HepG2 (cell line): ENCODE data around the gene CNP. TPM values are rescaled to one million over a fixed set of nuclear protein-coding genes. Genes with fewer than 3 reads are reported as not detected.

Experiments used
- BRD4 ChIP-seq: sonication (generic); formaldehyde crosslinking; IDR thresholded peaks from 2 replicates; pipeline ENCODE4 v1.4.0; 2020; ENCODE audit warnings: missing genetic modification reagents
- CREM ChIP-seq, 2 experiments: sonication (generic) in 1 of 2; formaldehyde crosslinking in 1 of 2; IDR thresholded peaks; 2 replicates each; pipeline versions ENCODE4 v1.4.0 to v1.6.1; 2016 to 2020; ENCODE audit warnings: antibody characterized with exemption in 1 of 2, mild to moderate bottlenecking in 1 of 2, missing genetic modification reagents in 1 of 2
- FOXC1 ChIP-seq: sonication (generic); formaldehyde crosslinking; IDR thresholded peaks from 2 replicates; pipeline ENCODE4 v1.8.0; 2022; ENCODE audit warnings: mild to moderate bottlenecking, missing genetic modification reagents, borderline replicate concordance
- KDM6A ChIP-seq: IDR thresholded peaks from 2 replicates; pipeline ENCODE4 v1.6.1; 2016; ENCODE audit warnings: low read depth
- MLLT10 ChIP-seq: sonication (generic); formaldehyde crosslinking; IDR thresholded peaks from 2 replicates; pipeline ENCODE4 v1.4.0; 2020; ENCODE audit warnings: missing genetic modification reagents
- MTF2 ChIP-seq: sonication (generic); formaldehyde crosslinking; IDR thresholded peaks from 2 replicates; pipeline ENCODE4 v1.5.0; 2020; ENCODE audit warnings: missing genetic modification reagents, borderline replicate concordance
- NCOA1 ChIP-seq: sonication (generic); formaldehyde crosslinking; IDR thresholded peaks from 2 replicates; pipeline ENCODE4 v1.9.0; 2021; ENCODE audit warnings: missing genetic modification reagents
- NR2F6 ChIP-seq, 2 experiments: IDR thresholded peaks; 2 replicates each; pipeline ENCODE4 v1.6.1; 2016; ENCODE audit warnings: antibody characterized with exemption in 1 of 2, mild to moderate bottlenecking in 1 of 2
- NRL ChIP-seq: sonication (generic); formaldehyde crosslinking; IDR thresholded peaks from 2 replicates; pipeline ENCODE4 v1.5.0; 2020; ENCODE audit warnings: missing genetic modification reagents, mild to moderate bottlenecking, moderate library complexity, borderline replicate concordance
- POLR2A ChIP-seq, 2 experiments: IDR thresholded peaks; 2 replicates each; pipeline ENCODE4 v1.6.1; 2011; ENCODE audit warnings: low read depth in 2 of 2, low read length in 2 of 2, mild to moderate bottlenecking in 1 of 2, moderate library complexity in 1 of 2; ENCODE audit not compliant: insufficient read depth in 1 of 2
- RARG ChIP-seq: sonication (generic); formaldehyde crosslinking; IDR thresholded peaks from 2 replicates; pipeline ENCODE4 v1.4.0; 2020; ENCODE audit warnings: low read depth, mild to moderate bottlenecking, missing genetic modification reagents
- RFX5 ChIP-seq: IDR thresholded peaks from 2 replicates; pipeline ENCODE4 v1.6.1; 2011; ENCODE audit warnings: low read depth, low read length, improper control_type of control experiment
- TP53 ChIP-seq: sonication (generic); formaldehyde crosslinking; conservative IDR thresholded peaks from 2 replicates; pipeline ENCODE4 v1.4.0; 2020; ENCODE audit warnings: missing genetic modification reagents
- ZFP37 ChIP-seq: sonication (generic); formaldehyde crosslinking; IDR thresholded peaks from 2 replicates; pipeline ENCODE4 v1.4.0; 2020; ENCODE audit warnings: missing genetic modification reagents, borderline replicate concordance
- ZKSCAN8 ChIP-seq: IDR thresholded peaks from 2 replicates; pipeline ENCODE4 v1.6.1; 2016; ENCODE audit warnings: borderline replicate concordance, missing genetic modification reagents, missing compliant biosample characterization
- ZNF329 ChIP-seq: sonication (generic); formaldehyde crosslinking; IDR thresholded peaks from 2 replicates; pipeline ENCODE4 v1.9.0; 2021; ENCODE audit warnings: low read depth, mild to moderate bottlenecking, missing genetic modification reagents
- ZNF383 ChIP-seq: sonication (generic); formaldehyde crosslinking; IDR thresholded peaks from 2 replicates; pipeline ENCODE4 v1.4.0; 2020; ENCODE audit warnings: missing genetic modification reagents, mild to moderate bottlenecking, borderline replicate concordance
- ZNF616 ChIP-seq: sonication (generic); formaldehyde crosslinking; IDR thresholded peaks from 2 replicates; pipeline ENCODE4 v1.5.0; 2020; ENCODE audit warnings: low read depth, mild to moderate bottlenecking, missing genetic modification reagents
- ZNF674 ChIP-seq: sonication (generic); formaldehyde crosslinking; IDR thresholded peaks from 2 replicates; pipeline ENCODE4 v1.5.0; 2020; ENCODE audit warnings: low read depth, mild to moderate bottlenecking, missing genetic modification reagents
- ZNF891 ChIP-seq: sonication (generic); formaldehyde crosslinking; IDR thresholded peaks from 2 replicates; pipeline ENCODE4 v1.5.0; 2020; ENCODE audit warnings: mild to moderate bottlenecking, missing genetic modification reagents
- polyA plus RNA-seq, 8 experiments: library from polyadenylated mRNA; depleted of rRNA in 3 of 8; stranded (reverse) in 7 of 8; unstranded in 1 of 8; fragments of >200 nt; fragmentation: Illumina TruSeq in 4 of 8; extraction: Trizol in 4 of 8; gene quantifications; 2 replicates each; pipeline versions ENCODE4 v1.2.1 to v1.2.3, GENCODE V29; 2011 to 2016; ENCODE audit warnings: low read depth in 4 of 8, missing spikeins in 1 of 8, mixed read lengths in 1 of 8; ENCODE audit not compliant: insufficient read depth in 1 of 8
- total RNA-seq, 5 experiments: library from RNA; depleted of rRNA; stranded (reverse); fragments of >200 nt; fragmentation: Illumina TruSeq; extraction: Trizol; gene quantifications; 2 replicates each; pipeline ENCODE4 v1.2.3, GENCODE V29; 2016; ENCODE audit warnings: low read depth in 1 of 5
- TF ChIP-seq, protein P1 (sequence below): sonication (generic); formaldehyde crosslinking; IDR thresholded peaks from 2 replicates; pipeline ENCODE4 v1.8.0; 2022; ENCODE audit warnings: missing genetic modification reagents, low read depth, mild to moderate bottlenecking, borderline replicate concordance
- TF ChIP-seq, protein P2 (sequence below): sonication (generic); formaldehyde crosslinking; IDR thresholded peaks from 2 replicates; pipeline ENCODE4 v1.5.0; 2020; ENCODE audit warnings: mild to moderate bottlenecking, missing genetic modification reagents
- TF ChIP-seq, protein P3 (sequence below): sonication (generic); formaldehyde crosslinking; IDR thresholded peaks from 2 replicates; pipeline ENCODE4 v1.8.0; 2022; ENCODE audit warnings: mild to moderate bottlenecking, missing genetic modification reagents

The CNP gene
- total and polyA plus RNA-seq, 2 of the 13 experiments (the other 11 are each of a cell fraction or from before 2014, with no cell fraction given), result 97.2 to 161 TPM

DNA sequence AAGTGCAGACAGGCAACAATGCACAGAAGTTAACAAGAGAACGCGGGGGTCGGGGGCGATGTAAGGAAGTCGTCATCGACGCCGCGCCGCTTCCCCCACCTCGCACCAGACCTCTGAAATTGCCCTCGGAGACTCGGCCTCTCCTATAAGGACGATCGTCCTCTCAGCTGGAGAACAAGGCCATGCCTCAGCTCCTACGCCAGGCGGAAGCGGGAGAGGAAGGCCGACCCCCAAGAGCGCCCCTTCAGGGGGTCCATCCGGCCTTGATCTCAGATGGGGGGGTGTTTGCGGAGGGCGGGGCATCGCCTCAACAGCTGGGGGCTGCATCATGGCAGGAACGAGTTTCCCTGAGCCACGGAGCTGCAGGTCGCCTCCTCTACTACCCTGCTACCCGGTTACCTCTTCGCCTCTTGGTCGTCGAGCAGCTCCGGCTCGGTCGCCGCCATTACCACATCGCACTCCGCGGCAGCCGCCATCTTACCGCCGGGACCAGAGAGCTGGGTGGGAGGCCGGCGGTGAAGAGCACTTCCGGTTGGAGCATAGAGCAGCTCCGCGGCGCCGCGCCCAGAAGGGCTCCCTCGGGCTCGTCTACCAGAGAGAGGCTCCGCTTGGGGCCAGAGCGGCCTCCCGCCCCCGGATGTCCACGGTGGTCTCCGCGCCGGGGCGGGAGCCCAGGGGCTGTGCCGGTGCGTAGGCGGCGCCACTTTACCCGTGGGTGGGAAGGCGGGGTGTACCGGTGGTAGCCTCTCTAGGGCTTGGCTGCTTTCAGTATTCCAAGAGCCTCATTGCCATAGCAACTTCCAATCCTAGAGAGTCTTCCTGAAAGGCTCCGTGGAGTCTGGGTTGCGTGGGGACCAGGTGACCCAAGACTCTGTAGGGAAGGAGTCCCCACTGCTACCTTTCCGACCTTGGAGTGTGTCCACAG lies 50.6 kb downstream of the CNP start, which contains the start of gene DNAJC7 (continued):
- TF ChIP-seq ZNF329, result peak; percentile 88
- peak; percentile 99 for TF ChIP-seq ZNF891 (CRISPR knock-in tag)
- TF ChIP-seq, protein P1, sequence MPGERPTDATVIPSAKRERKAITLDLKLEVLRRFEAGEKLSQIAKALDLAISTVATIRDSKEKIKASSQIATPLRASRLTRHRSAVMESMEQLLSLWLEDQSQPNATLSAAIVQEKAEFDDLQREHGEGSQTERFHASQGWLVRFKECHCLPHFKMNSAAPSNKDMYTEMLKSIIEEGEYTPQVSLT (CRISPR knock-in tag), result no peak; the same call in 1 of the 2 replicates
- no peak for TF ChIP-seq MTF2 (CRISPR knock-in tag)
- peak; percentile 80; the same call in 1 of the 2 replicates for TF ChIP-seq ZFP37 (CRISPR knock-in tag)
- TF ChIP-seq TP53 (CRISPR knock-in tag), result peak; percentile 48
- TF ChIP-seq FOXC1 (CRISPR knock-in tag), result peak; percentile 87; the same call in 1 of the 2 replicates
- TF ChIP-seq BRD4, result peak; percentile 99
- TF ChIP-seq, protein P2, sequence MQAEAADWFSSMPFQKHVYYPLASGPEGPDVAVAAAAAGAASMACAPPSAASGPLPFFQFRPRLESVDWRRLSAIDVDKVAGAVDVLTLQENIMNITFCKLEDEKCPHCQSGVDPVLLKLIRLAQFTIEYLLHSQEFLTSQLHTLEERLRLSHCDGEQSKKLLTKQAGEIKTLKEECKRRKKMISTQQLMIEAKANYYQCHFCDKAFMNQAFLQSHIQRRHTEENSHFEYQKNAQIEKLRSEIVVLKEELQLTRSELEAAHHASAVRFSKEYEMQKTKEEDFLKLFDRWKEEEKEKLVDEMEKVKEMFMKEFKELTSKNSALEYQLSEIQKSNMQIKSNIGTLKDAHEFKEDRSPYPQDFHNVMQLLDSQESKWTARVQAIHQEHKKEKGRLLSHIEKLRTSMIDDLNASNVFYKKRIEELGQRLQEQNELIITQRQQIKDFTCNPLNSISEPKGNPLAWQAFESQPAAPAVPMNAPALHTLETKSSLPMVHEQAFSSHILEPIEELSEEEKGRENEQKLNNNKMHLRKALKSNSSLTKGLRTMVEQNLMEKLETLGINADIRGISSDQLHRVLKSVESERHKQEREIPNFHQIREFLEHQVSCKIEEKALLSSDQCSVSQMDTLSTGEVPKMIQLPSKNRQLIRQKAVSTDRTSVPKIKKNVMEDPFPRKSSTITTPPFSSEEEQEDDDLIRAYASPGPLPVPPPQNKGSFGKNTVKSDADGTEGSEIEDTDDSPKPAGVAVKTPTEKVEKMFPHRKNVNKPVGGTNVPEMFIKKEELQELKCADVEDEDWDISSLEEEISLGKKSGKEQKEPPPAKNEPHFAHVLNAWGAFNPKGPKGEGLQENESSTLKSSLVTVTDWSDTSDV, result peak; percentile 97
- 0 out of 2 replicates have a peak, but pooled peaks have one; percentile 24 for TF ChIP-seq RARG (CRISPR knock-in tag)
- no peak for TF ChIP-seq NR2F6 (IDR thresholded peaks at IDR 0.05)
- peak; percentile 60 for TF ChIP-seq NR2F6 (CRISPR knock-in tag; IDR thresholded peaks at IDR 0.05)
- TF ChIP-seq ZNF674, result 0 out of 2 replicates have a peak, but pooled peaks have one; percentile 68
- TF ChIP-seq KDM6A (CRISPR knock-in tag), result no peak; the same call in 1 of the 2 replicates
- peak; percentile 99 for TF ChIP-seq NRL (CRISPR knock-in tag)
- no peak for TF ChIP-seq RFX5
- TF ChIP-seq, protein P3, sequence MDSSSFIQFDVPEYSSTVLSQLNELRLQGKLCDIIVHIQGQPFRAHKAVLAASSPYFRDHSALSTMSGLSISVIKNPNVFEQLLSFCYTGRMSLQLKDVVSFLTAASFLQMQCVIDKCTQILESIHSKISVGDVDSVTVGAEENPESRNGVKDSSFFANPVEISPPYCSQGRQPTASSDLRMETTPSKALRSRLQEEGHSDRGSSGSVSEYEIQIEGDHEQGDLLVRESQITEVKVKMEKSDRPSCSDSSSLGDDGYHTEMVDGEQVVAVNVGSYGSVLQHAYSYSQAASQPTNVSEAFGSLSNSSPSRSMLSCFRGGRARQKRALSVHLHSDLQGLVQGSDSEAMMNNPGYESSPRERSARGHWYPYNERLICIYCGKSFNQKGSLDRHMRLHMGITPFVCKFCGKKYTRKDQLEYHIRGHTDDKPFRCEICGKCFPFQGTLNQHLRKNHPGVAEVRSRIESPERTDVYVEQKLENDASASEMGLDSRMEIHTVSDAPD, result peak; percentile 82
- TF ChIP-seq MLLT10 (CRISPR knock-in tag), result no peak
- no peak; the same call in 1 of the 2 replicates for TF ChIP-seq ZNF616 (CRISPR knock-in tag)
- peak; percentile 91; the same call in 1 of the 2 replicates for TF ChIP-seq ZNF383 (CRISPR knock-in tag)
- peak; percentile 72 to 85 for TF ChIP-seq POLR2A (IDR thresholded peaks at IDR 0.05; ENCODE audit: insufficient read depth in 1 of 2, low read depth in 2 of 2, low read length in 2 of 2)
- peak; percentile 55; the same call in 1 of the 2 replicates for TF ChIP-seq NCOA1 (CRISPR knock-in tag)
- TF ChIP-seq ZKSCAN8 (CRISPR knock-in tag), result peak; percentile 95
- peak; percentile 73 for TF ChIP-seq CREM (IDR thresholded peaks at IDR 0.05)
- no peak for TF ChIP-seq CREM (CRISPR knock-in tag; IDR thresholded peaks at IDR 0.05)
